ENCODE measurements around the gene PBRM1. TPM values are rescaled to one million over a fixed set of nuclear protein-coding genes. Genes with fewer than 3 reads are reported as not detected.

PBRM1 gene
- total RNA-seq, 1 donor from 2014 or later = 65.7 TPM

GRCh38 chr3:52514576-52514975 lies 171.1 kb downstream of the PBRM1 start:
- intact Hi-C loops (cut with micrococcal nuclease) = no loop called here
- H3K27ac Mint-ChIP-seq = no peak overlapping the region
- no peaks in the 10 kb centered on the region for H3K27me3 Mint-ChIP-seq
- H3K4me1 Mint-ChIP-seq = no peaks in the 10 kb centered on the region
- H3K4me3 Mint-ChIP-seq = no peak overlapping the region
- H3K9me3 Mint-ChIP-seq = no peaks in the 10 kb centered on the region
- H3K36me3 Mint-ChIP-seq (ENCODE audit: low read depth) = no peaks in the 10 kb centered on the region
- no peak for DNase-seq

- no peaks in the 10 kb centered on the region for H3K9me3 Mint-ChIP-seq
- H3K4me3 Mint-ChIP-seq = no peak overlapping the region
- H3K36me3 Mint-ChIP-seq (ENCODE audit: low read depth) = no peaks in the 10 kb centered on the region
Measured at GRCh38 chr3:52513281-52513680, 172.4 kb downstream of the PBRM1 start.

GRCh38 chr3:52512727-52513126 lies 173.0 kb downstream of the PBRM1 start:
- no peaks in the 10 kb centered on the region for H3K4me1 Mint-ChIP-seq
- H3K27me3 Mint-ChIP-seq = no peaks in the 10 kb centered on the region
- no peak for DNase-seq
- intact Hi-C loops (cut with micrococcal nuclease) = no loop called here
- H3K9me3 Mint-ChIP-seq = no peaks in the 10 kb centered on the region
- H3K36me3 Mint-ChIP-seq (ENCODE audit: low read depth) = no peaks in the 10 kb centered on the region
- no peak overlapping the region for H3K4me3 Mint-ChIP-seq
- no peak overlapping the region for H3K27ac Mint-ChIP-seq

More at GRCh38 chr3:52513281-52513680, 172.4 kb downstream of the PBRM1 start:
- Mint-ChIP-seq H3K4me1 (no peaks in the 10 kb centered on the region), H3K27me3 (no peaks in the 10 kb centered on the region), H3K27ac (no peak overlapping the region)
- intact Hi-C loops (cut with micrococcal nuclease) = no loop called here
- DNase-seq = no peak

- no peaks in the 10 kb centered on the region for H3K9me3 Mint-ChIP-seq
- H3K4me3 Mint-ChIP-seq = no peak overlapping the region
- H3K36me3 Mint-ChIP-seq (ENCODE audit: low read depth) = no peaks in the 10 kb centered on the region
- H3K4me1 Mint-ChIP-seq = no peaks in the 10 kb centered on the region
- no peak for DNase-seq
- H3K27ac Mint-ChIP-seq = no peak overlapping the region
- intact Hi-C loops (cut with micrococcal nuclease) = no loop called here
- no peaks in the 10 kb centered on the region for H3K27me3 Mint-ChIP-seq
Measured at GRCh38 chr3:52512105-52512504, 173.6 kb downstream of the PBRM1 start.

GRCh38 chr3:52511509-52511908 lies 174.2 kb downstream of the PBRM1 start:
- Mint-ChIP-seq H3K9me3 (no peaks in the 10 kb centered on the region), H3K4me1 (no peaks in the 10 kb centered on the region), H3K27ac (no peak overlapping the region), H3K27me3 (no peaks in the 10 kb centered on the region), H3K4me3 (no peak overlapping the region), H3K36me3 (ENCODE audit: low read depth) (no peaks in the 10 kb centered on the region)
- intact Hi-C loops (cut with micrococcal nuclease) = no loop called here
- no peak for DNase-seq

- no peak overlapping the region for H3K4me3 Mint-ChIP-seq
- no peak for DNase-seq
- H3K4me1 Mint-ChIP-seq = no peaks in the 10 kb centered on the region
- H3K9me3 Mint-ChIP-seq = no peaks in the 10 kb centered on the region
- H3K36me3 Mint-ChIP-seq (ENCODE audit: low read depth) = no peaks in the 10 kb centered on the region
- no peak overlapping the region for H3K27ac Mint-ChIP-seq
- intact Hi-C loops (cut with micrococcal nuclease) = no loop called here
- H3K27me3 Mint-ChIP-seq = no peaks in the 10 kb centered on the region
Measured at GRCh38 chr3:52509753-52510328, 175.9 kb downstream of the PBRM1 start.

GRCh38 chr3:52507359-52507758 lies 178.4 kb downstream of the PBRM1 start:
- no peak overlapping the region for H3K27ac Mint-ChIP-seq
- H3K4me1 Mint-ChIP-seq = no peaks in the 10 kb centered on the region
- H3K4me3 Mint-ChIP-seq = no peak overlapping the region
- H3K36me3 Mint-ChIP-seq (ENCODE audit: low read depth) = no peaks in the 10 kb centered on the region
- no peak for DNase-seq
- intact Hi-C loops (cut with micrococcal nuclease) = no loop called here
- H3K9me3 Mint-ChIP-seq = no peaks in the 10 kb centered on the region
- H3K27me3 Mint-ChIP-seq = no peaks in the 10 kb centered on the region

- intact Hi-C loops (cut with micrococcal nuclease) = no loop called here
- Mint-ChIP-seq H3K4me3 (no peak overlapping the region), H3K36me3 (ENCODE audit: low read depth) (no peaks in the 10 kb centered on the region), H3K27ac (no peak overlapping the region), H3K4me1 (no peaks in the 10 kb centered on the region), H3K27me3 (no peaks in the 10 kb centered on the region), H3K9me3 (no peaks in the 10 kb centered on the region)
- no peak for DNase-seq
Measured at GRCh38 chr3:52506266-52506966, 179.3 kb downstream of the PBRM1 start.

GRCh38 chr3:52504977-52505376 lies 180.7 kb downstream of the PBRM1 start:
- Mint-ChIP-seq H3K4me1 (no peaks in the 10 kb centered on the region), H3K9me3 (no peaks in the 10 kb centered on the region), H3K27ac (no peak overlapping the region), H3K4me3 (no peak overlapping the region), H3K27me3 (no peaks in the 10 kb centered on the region), H3K36me3 (ENCODE audit: low read depth) (no peaks in the 10 kb centered on the region)
- no peak for DNase-seq
- intact Hi-C loops (cut with micrococcal nuclease) = no loop called here

GRCh38 chr3:52503788-52504424 lies 181.8 kb downstream of the PBRM1 start:
- Mint-ChIP-seq H3K27me3 (no peaks in the 10 kb centered on the region), H3K9me3 (no peaks in the 10 kb centered on the region), H3K27ac (no peak overlapping the region), H3K36me3 (ENCODE audit: low read depth) (no peaks in the 10 kb centered on the region), H3K4me1 (no peaks in the 10 kb centered on the region), H3K4me3 (no peak overlapping the region)
- intact Hi-C loops (cut with micrococcal nuclease) = no loop called here
- no peak for DNase-seq

GRCh38 chr3:52502808-52503350 lies 182.8 kb downstream of the PBRM1 start:
- H3K27ac Mint-ChIP-seq = no peak overlapping the region
- no peaks in the 10 kb centered on the region for H3K27me3 Mint-ChIP-seq
- no peaks in the 10 kb centered on the region for H3K9me3 Mint-ChIP-seq
- H3K4me3 Mint-ChIP-seq = no peak overlapping the region
- H3K36me3 Mint-ChIP-seq (ENCODE audit: low read depth) = no peaks in the 10 kb centered on the region
- intact Hi-C loops (cut with micrococcal nuclease) = no loop called here
- H3K4me1 Mint-ChIP-seq = no peaks in the 10 kb centered on the region
- DNase-seq = no peak

GRCh38 chr3:52502001-52502400 lies 183.7 kb downstream of the PBRM1 start:
- DNase-seq = no peak
- Mint-ChIP-seq H3K36me3 (ENCODE audit: low read depth) (no peaks in the 10 kb centered on the region), H3K9me3 (no peaks in the 10 kb centered on the region), H3K27me3 (no peaks in the 10 kb centered on the region), H3K27ac (no peak overlapping the region), H3K4me1 (no peaks in the 10 kb centered on the region), H3K4me3 (no peak overlapping the region)
- intact Hi-C loops (cut with micrococcal nuclease) = no loop called here

GRCh38 chr3:52501046-52501445 lies 184.7 kb downstream of the PBRM1 start:
- Mint-ChIP-seq H3K4me1 (no peaks in the 10 kb centered on the region), H3K9me3 (no peaks in the 10 kb centered on the region), H3K27ac (no peak overlapping the region), H3K4me3 (no peak overlapping the region), H3K36me3 (ENCODE audit: low read depth) (no peaks in the 10 kb centered on the region), H3K27me3 (no peaks in the 10 kb centered on the region)
- intact Hi-C loops (cut with micrococcal nuclease) = no loop called here
- DNase-seq = no peak
